ENCODE data around the gene ZFHX3. TPM values are rescaled to one million over a fixed set of nuclear protein-coding genes. Genes with fewer than 3 reads are reported as not detected.

The ZFHX3 gene
- total and polyA plus RNA-seq, 9 of the 15 experiments (the other 6 are each of a cell fraction or from before 2014, with no cell fraction given) = 0.01 to 0.23 (median 0.06) TPM; not detected in 4

DNA sequence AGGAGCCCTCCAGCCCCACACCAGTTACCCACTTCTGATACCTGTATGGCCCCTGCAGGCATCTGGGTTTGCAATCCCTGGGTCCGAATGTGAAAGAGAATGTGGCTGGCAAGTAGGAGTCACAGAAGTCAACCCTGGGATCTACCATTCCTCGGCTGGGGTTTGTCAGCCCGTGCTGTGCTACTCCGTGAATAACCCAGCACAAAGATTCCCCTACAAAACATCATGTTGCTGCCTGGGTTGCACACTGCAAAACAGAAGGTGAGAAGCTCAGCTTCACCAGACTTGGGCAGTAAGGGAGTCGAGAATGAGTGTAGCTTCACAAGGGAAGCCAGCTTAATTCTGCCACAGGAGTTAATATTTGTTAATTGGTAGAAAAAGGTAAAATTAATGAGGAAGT, 137.1 kb downstream of the ZFHX3 start:
- Histone ChIP-seq H4K20me1 (replicated peaks; ENCODE audit: control insufficient read depth, insufficient read depth, low read length) (no peaks in the 10 kb centered on the region), H3K4me3 (no peak overlapping the region), H3K79me2 (ENCODE audit: control insufficient read depth, insufficient read depth, low read length) (no peaks in the 10 kb centered on the region), H3K27ac (ENCODE audit: extremely low read depth, low read depth, low read length) (no peak overlapping the region), H3K9ac (ENCODE audit: insufficient read depth in 1 of 2, low read depth in 2 of 2, low read length in 2 of 2) (no peak overlapping the region), H3K36me3 (ENCODE audit: control insufficient read depth, insufficient read depth, low read length) (no peaks in the 10 kb centered on the region), H3K9me3 (replicated peaks; ENCODE audit: control insufficient read depth, insufficient read depth, low read depth, low read length) (no peaks in the 10 kb centered on the region), H3K9me1 (ENCODE audit: control insufficient read depth, insufficient read depth, low read length) (no peaks in the 10 kb centered on the region), H2AFZ (ENCODE audit: low read depth, low read length) (no peak overlapping the region), H3K4me1 (replicated peaks in 1 of 2; ENCODE audit: control insufficient read depth in 2 of 2, insufficient read depth in 2 of 2, low read length in 2 of 2) (no peaks in the 10 kb centered on the region), H3K27me3 (ENCODE audit: control insufficient read depth in 2 of 2, insufficient read depth in 2 of 2, low read length in 2 of 2) (peaks cover 12 to 56% of the 10 kb centered on the region in 2 experiments; a peak in 4 of 5 replicates), H3K4me2 (ENCODE audit: insufficient read depth, low read length) (no peak overlapping the region)
- TF ChIP-seq ZNF311 (CRISPR knock-in tag; IDR thresholded peaks at IDR 0.05) (no peak), PTBP1 (IDR thresholded peaks at IDR 0.05; ENCODE audit: low read depth, low read length) (no peak), CREB3L1 (IDR thresholded peaks at IDR 0.05; ENCODE audit: borderline replicate concordance, low read depth) (no peak), FOXP4 (CRISPR knock-in tag; IDR thresholded peaks at IDR 0.05; ENCODE audit: borderline replicate concordance) (no peak), POLR2B (IDR thresholded peaks at IDR 0.05; ENCODE audit: low read depth, partially characterized antibody) (no peak), FOXJ3 (CRISPR knock-in tag; IDR thresholded peaks at IDR 0.05) (no peak), KLF16 (IDR thresholded peaks at IDR 0.05) (no peak), NR1H2 (CRISPR knock-in tag; IDR thresholded peaks at IDR 0.05) (no peak), BRF1 (IDR thresholded peaks at IDR 0.05; ENCODE audit: borderline replicate concordance, extremely low read depth, insufficient read length) (no peak), ZNF217 (CRISPR knock-in tag; IDR thresholded peaks at IDR 0.05) (no peak)
- TF ChIP-seq, protein P1, sequence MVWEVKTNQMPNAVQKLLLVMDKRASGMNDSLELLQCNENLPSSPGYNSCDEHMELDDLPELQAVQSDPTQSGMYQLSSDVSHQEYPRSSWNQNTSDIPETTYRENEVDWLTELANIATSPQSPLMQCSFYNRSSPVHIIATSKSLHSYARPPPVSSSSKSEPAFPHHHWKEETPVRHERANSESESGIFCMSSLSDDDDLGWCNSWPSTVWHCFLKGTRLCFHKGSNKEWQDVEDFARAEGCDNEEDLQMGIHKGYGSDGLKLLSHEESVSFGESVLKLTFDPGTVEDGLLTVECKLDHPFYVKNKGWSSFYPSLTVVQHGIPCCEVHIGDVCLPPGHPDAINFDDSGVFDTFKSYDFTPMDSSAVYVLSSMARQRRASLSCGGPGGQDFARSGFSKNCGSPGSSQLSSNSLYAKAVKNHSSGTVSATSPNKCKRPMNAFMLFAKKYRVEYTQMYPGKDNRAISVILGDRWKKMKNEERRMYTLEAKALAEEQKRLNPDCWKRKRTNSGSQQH (CRISPR knock-in tag; IDR thresholded peaks at IDR 0.05) = no peak
- ATAC-seq (no peak), FAIRE-seq (no peak), DNase-seq (ENCODE audit: extremely low read depth in 1 of 4, low spot score in 3 of 4) (no peak)
- BruUV-seq (replicated peaks) = no TSS peak
- in situ Hi-C loops (cut with MboI) (no loop called here), intact Hi-C loops (cut with micrococcal nuclease) (no loop called here)
- WGBS (ENCODE audit: insufficient coverage, low coverage, missing lambda C conversion rate) = 0% methylated on average over 5 of the region's 5 CpGs
- POLR2A ChIA-PET = interaction anchor here (0.9 kb wide), 1 partner anchor 9 kb away, joined by 4 read pairs; no protein-coding TSS in a partner anchor
- CTCF ChIA-PET (ENCODE audit: low intra/inter-chr PET ratio) = no interaction called here

Data from K562 (cell line).